SK-N-SH (cell line): Measurements from ENCODE around the gene NBDY.
A peak's percentile ranks its signal among the peaks of the same experiment; 100 is the strongest.

Experiments
- CHD2 ChIP-seq: fragments of 150-350 bp; IDR thresholded peaks from 2 replicates; pipeline ENCODE4 v1.6.1; 2018; ENCODE audit warnings: low read length; ENCODE audit not compliant: partially characterized antibody
- EZH2phosphoT487 ChIP-seq: fragments of 200-600 bp; sonication (generic); IDR thresholded peaks from 2 replicates; pipeline ENCODE4 v1.6.1; 2017; ENCODE audit warnings: low read depth, mixed run types, mild to moderate bottlenecking, antibody characterized with exemption, moderate library complexity, borderline replicate concordance
- GABPA ChIP-seq: IDR thresholded peaks from 2 replicates; pipeline ENCODE4 v1.4.0; 2012; ENCODE audit warnings: low read depth, mild to moderate bottlenecking
- GATA2 ChIP-seq: sonication (generic); formaldehyde crosslinking; IDR thresholded peaks from 2 replicates; pipeline ENCODE4 v1.5.0; 2020; ENCODE audit warnings: mild to moderate bottlenecking, missing genetic modification reagents
- JUND ChIP-seq: IDR thresholded peaks from 2 replicates; pipeline ENCODE4 v1.4.0; 2012
- NRF1 ChIP-seq: IDR thresholded peaks from 2 replicates; pipeline ENCODE4 v1.6.1; 2012; ENCODE audit warnings: low read depth, mild to moderate bottlenecking, low read length
- POLR2AphosphoS5 ChIP-seq: IDR thresholded peaks from 2 replicates; pipeline ENCODE4 v1.6.1; 2012; ENCODE audit warnings: low read depth, low read length
- RFX5 ChIP-seq: IDR thresholded peaks from 2 replicates; pipeline ENCODE4 v1.6.1; 2012; ENCODE audit warnings: mild to moderate bottlenecking, improper control_type of control experiment, low read length
- SIN3A ChIP-seq: IDR thresholded peaks from 2 replicates; pipeline ENCODE4 v1.6.1; 2012; ENCODE audit warnings: low read depth, mild to moderate bottlenecking, low read length, moderate library complexity, borderline replicate concordance
- TAF1 ChIP-seq: IDR thresholded peaks from 2 replicates; pipeline ENCODE4 v1.6.1; 2012; ENCODE audit warnings: low read depth, mild to moderate bottlenecking, low read length, moderate library complexity, borderline replicate concordance
- YY1 ChIP-seq: IDR thresholded peaks from 2 replicates; pipeline ENCODE4 v1.4.0; 2012; ENCODE audit warnings: low read depth, mild to moderate bottlenecking
- TF ChIP-seq, protein P1 (sequence below): fragments of 200-600 bp; sonication (generic); IDR thresholded peaks from 2 replicates; pipeline ENCODE4 v1.6.1; 2017; ENCODE audit warnings: antibody characterized with exemption, mild to moderate bottlenecking, moderate library complexity
- TF ChIP-seq, protein P2 (sequence below): IDR thresholded peaks from 2 replicates; pipeline ENCODE4 v1.6.1; 2012; ENCODE audit warnings: mild to moderate bottlenecking, low read depth, low read length, moderate library complexity
- TF ChIP-seq, protein P3 (sequence below): fragments of 150-350 bp; IDR thresholded peaks from 2 replicates; pipeline ENCODE4 v1.6.1; 2017; ENCODE audit warnings: antibody characterized with exemption, low read length, low read depth, borderline replicate concordance

DNA sequence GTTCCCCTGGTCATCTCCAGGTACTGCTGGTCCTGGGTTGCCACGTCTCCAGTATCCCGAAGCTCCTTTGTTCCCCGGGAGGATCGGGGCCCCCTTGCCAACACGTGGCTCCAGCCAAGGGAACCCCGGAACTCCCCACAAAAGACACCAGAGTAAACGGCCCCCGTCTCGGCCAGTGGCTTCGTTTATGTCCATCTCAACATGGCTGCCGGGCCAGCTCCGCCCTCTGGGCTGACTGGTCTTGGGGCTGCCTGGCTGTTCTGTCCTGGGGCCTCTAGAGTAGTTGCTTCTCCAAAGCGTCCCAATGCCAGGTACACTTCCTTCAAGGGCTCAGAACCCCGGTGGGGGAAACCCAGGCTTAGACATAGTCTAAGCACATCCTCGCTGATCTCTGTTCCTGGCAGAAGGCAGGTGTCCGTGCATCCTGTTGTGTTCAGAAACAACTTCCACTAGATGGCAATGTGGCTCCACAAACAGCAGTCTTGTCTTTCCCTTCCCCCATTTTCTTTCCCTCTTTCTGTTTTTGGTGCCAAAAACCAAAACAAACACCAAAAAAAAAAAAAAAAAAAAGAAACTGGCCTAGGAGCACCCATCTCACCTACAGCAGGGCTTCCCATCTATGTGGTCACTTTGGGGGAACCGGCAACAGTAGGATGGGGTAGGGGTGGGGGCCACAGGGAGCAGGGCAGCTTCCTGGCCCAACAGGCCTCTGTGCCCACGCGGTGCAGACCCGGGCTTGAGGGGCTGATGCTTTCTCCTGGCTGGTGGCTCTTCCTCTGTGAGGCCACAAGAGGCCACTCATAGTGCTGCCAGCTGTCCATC is 35.3 kb downstream of the NBDY start:
- peak; percentile 88 for TF ChIP-seq YY1
- no peak for TF ChIP-seq EZH2phosphoT487
- TF ChIP-seq, protein P1, sequence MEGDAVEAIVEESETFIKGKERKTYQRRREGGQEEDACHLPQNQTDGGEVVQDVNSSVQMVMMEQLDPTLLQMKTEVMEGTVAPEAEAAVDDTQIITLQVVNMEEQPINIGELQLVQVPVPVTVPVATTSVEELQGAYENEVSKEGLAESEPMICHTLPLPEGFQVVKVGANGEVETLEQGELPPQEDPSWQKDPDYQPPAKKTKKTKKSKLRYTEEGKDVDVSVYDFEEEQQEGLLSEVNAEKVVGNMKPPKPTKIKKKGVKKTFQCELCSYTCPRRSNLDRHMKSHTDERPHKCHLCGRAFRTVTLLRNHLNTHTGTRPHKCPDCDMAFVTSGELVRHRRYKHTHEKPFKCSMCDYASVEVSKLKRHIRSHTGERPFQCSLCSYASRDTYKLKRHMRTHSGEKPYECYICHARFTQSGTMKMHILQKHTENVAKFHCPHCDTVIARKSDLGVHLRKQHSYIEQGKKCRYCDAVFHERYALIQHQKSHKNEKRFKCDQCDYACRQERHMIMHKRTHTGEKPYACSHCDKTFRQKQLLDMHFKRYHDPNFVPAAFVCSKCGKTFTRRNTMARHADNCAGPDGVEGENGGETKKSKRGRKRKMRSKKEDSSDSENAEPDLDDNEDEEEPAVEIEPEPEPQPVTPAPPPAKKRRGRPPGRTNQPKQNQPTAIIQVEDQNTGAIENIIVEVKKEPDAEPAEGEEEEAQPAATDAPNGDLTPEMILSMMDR: peak; percentile 68
- TF ChIP-seq, protein P2, sequence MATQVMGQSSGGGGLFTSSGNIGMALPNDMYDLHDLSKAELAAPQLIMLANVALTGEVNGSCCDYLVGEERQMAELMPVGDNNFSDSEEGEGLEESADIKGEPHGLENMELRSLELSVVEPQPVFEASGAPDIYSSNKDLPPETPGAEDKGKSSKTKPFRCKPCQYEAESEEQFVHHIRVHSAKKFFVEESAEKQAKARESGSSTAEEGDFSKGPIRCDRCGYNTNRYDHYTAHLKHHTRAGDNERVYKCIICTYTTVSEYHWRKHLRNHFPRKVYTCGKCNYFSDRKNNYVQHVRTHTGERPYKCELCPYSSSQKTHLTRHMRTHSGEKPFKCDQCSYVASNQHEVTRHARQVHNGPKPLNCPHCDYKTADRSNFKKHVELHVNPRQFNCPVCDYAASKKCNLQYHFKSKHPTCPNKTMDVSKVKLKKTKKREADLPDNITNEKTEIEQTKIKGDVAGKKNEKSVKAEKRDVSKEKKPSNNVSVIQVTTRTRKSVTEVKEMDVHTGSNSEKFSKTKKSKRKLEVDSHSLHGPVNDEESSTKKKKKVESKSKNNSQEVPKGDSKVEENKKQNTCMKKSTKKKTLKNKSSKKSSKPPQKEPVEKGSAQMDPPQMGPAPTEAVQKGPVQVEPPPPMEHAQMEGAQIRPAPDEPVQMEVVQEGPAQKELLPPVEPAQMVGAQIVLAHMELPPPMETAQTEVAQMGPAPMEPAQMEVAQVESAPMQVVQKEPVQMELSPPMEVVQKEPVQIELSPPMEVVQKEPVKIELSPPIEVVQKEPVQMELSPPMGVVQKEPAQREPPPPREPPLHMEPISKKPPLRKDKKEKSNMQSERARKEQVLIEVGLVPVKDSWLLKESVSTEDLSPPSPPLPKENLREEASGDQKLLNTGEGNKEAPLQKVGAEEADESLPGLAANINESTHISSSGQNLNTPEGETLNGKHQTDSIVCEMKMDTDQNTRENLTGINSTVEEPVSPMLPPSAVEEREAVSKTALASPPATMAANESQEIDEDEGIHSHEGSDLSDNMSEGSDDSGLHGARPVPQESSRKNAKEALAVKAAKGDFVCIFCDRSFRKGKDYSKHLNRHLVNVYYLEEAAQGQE: no peak
- no peak for TF ChIP-seq JUND
- TF ChIP-seq, protein P3, sequence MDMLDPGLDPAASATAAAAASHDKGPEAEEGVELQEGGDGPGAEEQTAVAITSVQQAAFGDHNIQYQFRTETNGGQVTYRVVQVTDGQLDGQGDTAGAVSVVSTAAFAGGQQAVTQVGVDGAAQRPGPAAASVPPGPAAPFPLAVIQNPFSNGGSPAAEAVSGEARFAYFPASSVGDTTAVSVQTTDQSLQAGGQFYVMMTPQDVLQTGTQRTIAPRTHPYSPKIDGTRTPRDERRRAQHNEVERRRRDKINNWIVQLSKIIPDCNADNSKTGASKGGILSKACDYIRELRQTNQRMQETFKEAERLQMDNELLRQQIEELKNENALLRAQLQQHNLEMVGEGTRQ: no peak
- TF ChIP-seq NRF1: no peak
- TF ChIP-seq CHD2: peak; percentile 66
- no peak for TF ChIP-seq SIN3A
- TF ChIP-seq GABPA: no peak
- TF ChIP-seq POLR2AphosphoS5: no peak
- TF ChIP-seq RFX5: no peak
- no peak for TF ChIP-seq GATA2
- no peak for TF ChIP-seq TAF1
